ENCODE results near the gene LPIN2. TPM values are rescaled to one million over a fixed set of nuclear protein-coding genes. Genes with fewer than 3 reads are reported as not detected.

Gene LPIN2
- total and polyA plus RNA-seq, 7 donors = 1.5 to 5.2 (median 4.4) TPM

GRCh38 chr18:2971741-2972552, 41.0 kb downstream of the LPIN2 start:
- DNase-seq = peak in 1 of 2 donors; percentile 68
- Histone ChIP-seq H3K27ac (no peak overlapping the region), H3K4me1 (peaks cover 3% of the 10 kb centered on the region), H3K36me3 (ENCODE audit: insufficient read depth in 1 of 2, low read depth in 1 of 2) (no peaks in the 10 kb centered on the region), H3K4me3 (peak overlapping the region; percentile 45), H3K9me3 (no peaks in the 10 kb centered on the region), H3K27me3 (ENCODE audit: insufficient read depth in 3 of 3, low read length in 2 of 3) (no peaks in the 10 kb centered on the region)
- ATAC-seq = peak; percentile 64 to 93 (median 80)
- intact Hi-C loops (cut with DNase I) = no loop called here
- no peak for TF ChIP-seq CTCF (IDR thresholded peaks at IDR 0.05)
- WGBS, 3 donors = 68 to 75% (median 72%) methylated on average over 17 to 18 of the region's 18 CpGs

GRCh38 chr18:2970772-2971659, 41.9 kb downstream of the LPIN2 start:
- Histone ChIP-seq H3K36me3 (ENCODE audit: insufficient read depth in 1 of 2, low read depth in 1 of 2) (no peaks in the 10 kb centered on the region), H3K27me3 (ENCODE audit: insufficient read depth in 3 of 3, low read length in 2 of 3) (no peaks in the 10 kb centered on the region), H3K27ac (peak overlapping the region; percentile 10), H3K4me1 (peaks cover 3% of the 10 kb centered on the region), H3K4me3 (no peak overlapping the region), H3K9me3 (no peaks in the 10 kb centered on the region)
- intact Hi-C loops (cut with DNase I) = no loop called here
- no peak for DNase-seq
- no peak for TF ChIP-seq CTCF (IDR thresholded peaks at IDR 0.05)
- WGBS, 3 donors = 81 to 85% (median 85%) methylated on average over 11 of the region's 11 CpGs
- ATAC-seq = peak in 2 of 4 donors; percentile 53 to 64

- H3K27me3 ChIP-seq (ENCODE audit: insufficient read depth in 3 of 3, low read length in 2 of 3) = no peaks in the 10 kb centered on the region
- no peaks in the 10 kb centered on the region for H3K9me3 ChIP-seq
- H3K4me3 ChIP-seq = no peak overlapping the region
- no peaks in the 10 kb centered on the region for H3K36me3 ChIP-seq (ENCODE audit: insufficient read depth in 1 of 2, low read depth in 1 of 2)
- no peak for TF ChIP-seq CTCF (IDR thresholded peaks at IDR 0.05)
- H3K27ac ChIP-seq = no peak overlapping the region
- WGBS, 3 donors = 60 to 84% (median 76%) methylated on average over 3 of the region's 3 CpGs
- DNase-seq (no peak), ATAC-seq (no peak)
- peaks cover 3% of the 10 kb centered on the region for H3K4me1 ChIP-seq
- intact Hi-C loops (cut with DNase I) = no loop called here
Measured at GRCh38 chr18:2970344-2970743, 42.6 kb downstream of the LPIN2 start.

GRCh38 chr18:2969695-2970094, 43.2 kb downstream of the LPIN2 start:
- H3K27me3 ChIP-seq (ENCODE audit: insufficient read depth in 3 of 3, low read length in 2 of 3) = no peaks in the 10 kb centered on the region
- no peaks in the 10 kb centered on the region for H3K9me3 ChIP-seq
- DNase-seq (no peak), ATAC-seq (no peak)
- no peaks in the 10 kb centered on the region for H3K36me3 ChIP-seq (ENCODE audit: insufficient read depth in 1 of 2, low read depth in 1 of 2)
- intact Hi-C loops (cut with DNase I) = no loop called here
- WGBS, 3 donors = 74 to 80% (median 77%) methylated on average over 3 of the region's 3 CpGs
- H3K4me3 ChIP-seq = no peak overlapping the region
- no peak for TF ChIP-seq CTCF (IDR thresholded peaks at IDR 0.05)
- peaks cover 3% of the 10 kb centered on the region for H3K4me1 ChIP-seq
- H3K27ac ChIP-seq = no peak overlapping the region
